ENCODE data around the gene MKRN2OS. TPM values are rescaled to one million over a fixed set of nuclear protein-coding genes. Genes with fewer than 3 reads are reported as not detected.
A peak's percentile ranks its signal among the peaks of the same experiment; 100 is the strongest.

MKRN2OS gene
- total RNA-seq, 4 donors from 2014 or later, result 1.3 TPM; not detected in 3

DNA sequence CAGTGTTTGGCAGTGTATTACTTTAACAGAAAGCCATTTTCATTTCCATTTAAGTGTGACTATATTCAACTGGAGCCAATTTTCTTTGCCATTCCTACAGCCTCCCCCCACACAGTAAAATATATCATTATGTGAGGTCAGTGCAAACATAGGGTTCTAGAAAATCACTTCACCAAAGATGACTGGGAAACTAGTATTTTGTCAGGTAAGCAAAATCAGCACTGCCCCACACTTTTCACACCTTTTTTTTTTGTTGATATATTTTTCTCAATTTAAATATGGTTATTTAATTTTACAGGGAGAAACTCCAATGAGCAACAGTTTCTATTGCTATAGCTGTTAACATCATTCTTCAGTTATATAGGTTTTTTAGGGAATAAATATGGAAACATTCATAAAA lies 29.7 kb downstream of the MKRN2OS start:
- Histone ChIP-seq H3K27ac (no peak overlapping the region), H3K4me3 (no peak overlapping the region), H3K4me1 (no peaks in the 10 kb centered on the region), H3K9me3 (no peaks in the 10 kb centered on the region), H3K36me3 (peaks cover 0 to 44% of the 10 kb centered on the region in 2 donors), H3K27me3 (no peaks in the 10 kb centered on the region)
- no peak for ATAC-seq
- TF ChIP-seq POLR2A (IDR thresholded peaks at IDR 0.05), result no peak
- TF ChIP-seq EP300 (IDR thresholded peaks at IDR 0.05), result no peak
- TF ChIP-seq, protein P1, sequence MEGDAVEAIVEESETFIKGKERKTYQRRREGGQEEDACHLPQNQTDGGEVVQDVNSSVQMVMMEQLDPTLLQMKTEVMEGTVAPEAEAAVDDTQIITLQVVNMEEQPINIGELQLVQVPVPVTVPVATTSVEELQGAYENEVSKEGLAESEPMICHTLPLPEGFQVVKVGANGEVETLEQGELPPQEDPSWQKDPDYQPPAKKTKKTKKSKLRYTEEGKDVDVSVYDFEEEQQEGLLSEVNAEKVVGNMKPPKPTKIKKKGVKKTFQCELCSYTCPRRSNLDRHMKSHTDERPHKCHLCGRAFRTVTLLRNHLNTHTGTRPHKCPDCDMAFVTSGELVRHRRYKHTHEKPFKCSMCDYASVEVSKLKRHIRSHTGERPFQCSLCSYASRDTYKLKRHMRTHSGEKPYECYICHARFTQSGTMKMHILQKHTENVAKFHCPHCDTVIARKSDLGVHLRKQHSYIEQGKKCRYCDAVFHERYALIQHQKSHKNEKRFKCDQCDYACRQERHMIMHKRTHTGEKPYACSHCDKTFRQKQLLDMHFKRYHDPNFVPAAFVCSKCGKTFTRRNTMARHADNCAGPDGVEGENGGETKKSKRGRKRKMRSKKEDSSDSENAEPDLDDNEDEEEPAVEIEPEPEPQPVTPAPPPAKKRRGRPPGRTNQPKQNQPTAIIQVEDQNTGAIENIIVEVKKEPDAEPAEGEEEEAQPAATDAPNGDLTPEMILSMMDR (IDR thresholded peaks at IDR 0.05), result no peak
- no peak for TF ChIP-seq POLR2AphosphoS5 (IDR thresholded peaks at IDR 0.05)

DNA sequence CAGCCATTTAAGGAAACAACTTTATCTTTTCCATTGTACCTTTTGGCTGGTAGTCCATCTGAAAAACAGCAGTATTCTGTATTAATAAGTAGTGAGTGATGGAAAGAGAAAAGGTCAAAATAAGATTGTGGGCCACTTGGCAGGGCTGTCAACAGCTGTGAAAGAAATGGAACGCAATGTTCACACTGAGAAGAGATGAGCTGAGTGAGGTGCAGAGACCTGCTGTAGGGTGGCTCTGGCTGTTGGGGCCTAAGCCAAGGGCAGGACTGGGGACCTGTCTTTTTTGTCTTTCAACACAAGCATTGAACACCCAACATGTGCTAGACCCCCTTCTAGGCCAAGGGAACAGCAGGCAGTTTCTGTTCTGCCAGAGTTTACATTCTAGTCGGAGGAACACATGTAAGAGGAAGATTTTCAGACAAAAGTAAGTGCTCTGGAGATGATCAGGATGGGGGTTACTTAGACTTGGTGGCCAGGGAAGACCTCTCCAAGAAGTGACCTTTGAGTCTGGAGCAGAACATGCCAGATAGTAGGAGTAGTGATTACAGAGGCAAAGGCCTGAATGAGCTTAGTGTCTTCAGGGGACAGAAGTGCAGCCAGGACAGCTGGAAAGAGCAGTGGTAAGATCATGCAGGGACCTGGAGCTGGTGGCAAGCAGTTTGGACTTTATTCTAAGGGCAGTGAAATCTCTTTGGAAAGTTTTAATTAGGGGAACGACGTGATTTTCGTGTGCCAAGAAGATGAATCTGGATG lies 31.4 kb downstream of the MKRN2OS start:
- WGBS, 2 donors (ENCODE audit: low coverage in 1 of 2), result 73 to 78% methylated on average over 4 to 5 of the region's 5 CpGs
- no peak overlapping the region for H3K4me3 ChIP-seq
- no peak for TF ChIP-seq POLR2AphosphoS5 (IDR thresholded peaks at IDR 0.05)
- no peak for TF ChIP-seq EP300 (IDR thresholded peaks at IDR 0.05)
- no peak for TF ChIP-seq POLR2A (IDR thresholded peaks at IDR 0.05)
- TF ChIP-seq, protein P1 (IDR thresholded peaks at IDR 0.05), result no peak
- no peaks in the 10 kb centered on the region for H3K9me3 ChIP-seq
- peaks cover 0 to 6% (median 1%) of the 10 kb centered on the region in 3 donors for H3K4me1 ChIP-seq
- peaks cover 0 to 34% of the 10 kb centered on the region in 2 donors for H3K36me3 ChIP-seq
- H3K27ac ChIP-seq, result no peak overlapping the region
- H3K27me3 ChIP-seq, result no peaks in the 10 kb centered on the region
- ATAC-seq, result no peak

DNA sequence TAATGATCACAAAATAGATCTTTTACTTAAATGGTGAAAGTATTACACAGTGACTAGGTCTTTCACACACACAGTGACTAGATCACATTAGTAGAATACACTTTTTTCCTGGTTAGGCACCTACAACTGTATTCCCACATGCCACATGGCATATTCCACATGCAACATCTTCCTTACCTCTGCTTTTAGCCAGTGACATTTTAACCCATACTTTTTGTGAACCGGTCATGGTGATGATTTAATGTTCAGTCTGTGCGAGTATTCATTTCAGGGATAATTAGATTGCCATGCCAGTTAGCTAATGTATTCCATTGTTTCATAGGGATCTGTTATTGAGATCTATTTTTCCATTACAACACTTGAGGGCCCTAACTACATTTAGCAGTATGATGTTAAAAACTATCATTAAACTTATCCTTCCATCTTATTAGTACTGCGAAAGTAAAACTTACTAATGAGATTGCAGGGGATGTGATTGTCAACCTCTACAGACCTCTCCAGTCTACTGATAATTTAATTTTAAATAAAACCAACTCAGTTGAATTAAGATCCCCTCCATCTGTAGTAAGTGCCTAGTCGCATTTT lies 32.7 kb downstream of the MKRN2OS start:
- 86 to 87% methylated on average over 4 of the region's 4 CpGs for WGBS, 2 donors (ENCODE audit: low coverage in 1 of 2)
- no peak overlapping the region for H3K27ac ChIP-seq
- peaks cover 0 to 10% (median 9%) of the 10 kb centered on the region in 3 donors for H3K4me1 ChIP-seq
- no peak for ATAC-seq
- H3K27me3 ChIP-seq, result no peaks in the 10 kb centered on the region
- no peak for TF ChIP-seq EP300 (IDR thresholded peaks at IDR 0.05)
- TF ChIP-seq POLR2AphosphoS5 (IDR thresholded peaks at IDR 0.05), result no peak
- TF ChIP-seq POLR2A (IDR thresholded peaks at IDR 0.05), result no peak
- TF ChIP-seq, protein P1 (IDR thresholded peaks at IDR 0.05), result no peak
- H3K4me3 ChIP-seq, result no peak overlapping the region
- peaks cover 0 to 30% of the 10 kb centered on the region in 2 donors for H3K36me3 ChIP-seq
- no peaks in the 10 kb centered on the region for H3K9me3 ChIP-seq

DNA sequence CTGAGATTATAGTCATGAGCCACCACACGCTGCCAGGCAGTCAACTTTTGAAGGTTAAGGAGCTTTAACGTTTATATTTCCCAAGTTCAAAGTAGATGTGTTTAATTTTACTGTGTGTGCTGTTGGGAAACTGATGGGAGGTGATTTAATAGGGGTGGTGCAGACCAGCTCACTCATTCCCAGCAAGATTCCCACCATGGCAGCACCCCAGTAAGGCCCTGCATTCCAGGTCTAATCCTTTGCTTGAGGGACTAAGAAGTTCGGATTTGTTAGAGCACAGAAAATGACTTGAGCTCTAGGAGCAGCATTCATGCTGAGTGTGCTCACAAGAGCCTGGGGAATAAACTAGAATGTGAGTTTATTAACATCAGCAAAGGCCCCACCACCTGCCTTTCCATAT lies 35.8 kb downstream of the MKRN2OS start:
- Histone ChIP-seq H3K4me3 (no peak overlapping the region), H3K27ac (peak overlapping the region in 3 of 4 donors; percentile 22 to 78 (median 75)), H3K27me3 (no peaks in the 10 kb centered on the region), H3K9me3 (no peaks in the 10 kb centered on the region), H3K4me1 (peaks cover 0 to 14% (median 11%) of the 10 kb centered on the region in 3 donors), H3K36me3 (peaks cover 0 to 56% of the 10 kb centered on the region in 2 donors)
- WGBS, 2 donors (ENCODE audit: low coverage in 1 of 2), result 58 to 71% methylated on average over 1 to 3 of the region's 3 CpGs
- no peak for ATAC-seq
- TF ChIP-seq, protein P1 (IDR thresholded peaks at IDR 0.05), result no peak
- TF ChIP-seq EP300 (IDR thresholded peaks at IDR 0.05), result no peak

DNA sequence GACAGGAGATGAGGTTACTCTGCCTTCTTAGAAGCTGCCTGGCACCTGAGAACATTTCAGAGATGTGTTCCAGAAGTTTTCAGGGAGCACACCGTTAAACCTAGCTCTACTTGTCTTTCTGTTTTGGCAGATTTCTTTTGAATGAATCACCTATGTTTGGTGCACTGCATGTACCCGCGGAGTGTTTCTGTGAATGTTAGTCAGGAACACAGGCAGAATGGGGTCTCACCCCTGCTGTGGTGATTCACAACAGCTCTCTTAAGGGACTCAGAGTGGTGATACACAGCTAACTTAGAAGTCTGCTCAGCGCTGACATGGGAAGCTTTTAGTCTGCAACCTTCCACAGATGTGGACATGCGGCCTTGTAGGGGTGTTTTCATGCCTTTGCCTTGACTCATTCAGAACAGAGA lies 37.0 kb downstream of the MKRN2OS start:
- 13% methylated on average over 1 of the region's 5 CpGs; no CpG with 5 or more reads in 1 of the 2 donors for WGBS, 2 donors (ENCODE audit: low coverage in 1 of 2)
- Histone ChIP-seq H3K9me3 (no peaks in the 10 kb centered on the region), H3K27me3 (no peaks in the 10 kb centered on the region), H3K27ac (peak overlapping the region in 3 of 4 donors; percentile 75 to 82 (median 78)), H3K4me1 (peaks cover 0 to 14% (median 11%) of the 10 kb centered on the region in 3 donors), H3K4me3 (no peak overlapping the region), H3K36me3 (peaks cover 0 to 65% of the 10 kb centered on the region in 2 donors)
- ATAC-seq, result peak; percentile 96
- peak; percentile 84 for TF ChIP-seq POLR2AphosphoS5 (IDR thresholded peaks at IDR 0.05)
- no peak for TF ChIP-seq POLR2A (IDR thresholded peaks at IDR 0.05)
- TF ChIP-seq, protein P1 (IDR thresholded peaks at IDR 0.05), result no peak
- no peak for TF ChIP-seq EP300 (IDR thresholded peaks at IDR 0.05)
